IPS-20b (cell line): ENCODE data around the gene CD63.

Experiments
- H3K27ac ChIP-seq: one replicate; pipeline ENCODE4 v1.5.1; 2013; ENCODE audit warnings: low read length
- H3K27me3 ChIP-seq: 2 replicates; pipeline ENCODE4 v1.6.1; 2013; ENCODE audit warnings: mild to moderate bottlenecking, low read length, inconsistent platforms; ENCODE audit not compliant: insufficient read depth
- H3K36me3 ChIP-seq: 2 replicates; pipeline ENCODE4 v1.6.1; 2013; ENCODE audit warnings: low read depth, mild to moderate bottlenecking, inconsistent platforms, low read length, moderate library complexity; ENCODE audit not compliant: insufficient read depth
- H3K4me1 ChIP-seq: 2 replicates; pipeline ENCODE4 v1.6.1; 2013; ENCODE audit warnings: mild to moderate bottlenecking, control low read depth, inconsistent platforms, low read length, moderate library complexity; ENCODE audit not compliant: insufficient read depth
- H3K4me3 ChIP-seq: 2 replicates; pipeline ENCODE4 v1.5.1; 2013; ENCODE audit warnings: mild to moderate bottlenecking, low read length, inconsistent platforms
- H3K9ac ChIP-seq: 2 replicates; pipeline ENCODE4 v1.6.1; 2013; ENCODE audit warnings: low read depth, mild to moderate bottlenecking, inconsistent platforms, low read length, moderate library complexity
- H3K9me3 ChIP-seq: 2 replicates; pipeline ENCODE4 v1.6.1; 2013; ENCODE audit warnings: mild to moderate bottlenecking, low read depth, low read length, inconsistent platforms; ENCODE audit not compliant: insufficient read depth

CD63 gene

GRCh38 chr12:55726971-55727370 is 1.8 kb downstream of the CD63 start:
- Histone ChIP-seq H3K4me1 (peaks cover 6% of the 10 kb centered on the region; the same call in 1 of the 2 replicates), H3K4me3 (peak overlapping the region; percentile 83), H3K9me3 (no peaks in the 10 kb centered on the region), H3K27me3 (no peaks in the 10 kb centered on the region), H3K27ac (no peak overlapping the region), H3K9ac (peak overlapping the region; percentile 88; the same call in 1 of the 2 replicates), H3K36me3 (peaks cover 43% of the 10 kb centered on the region)

GRCh38 chr12:55725556-55725955 is 3.3 kb downstream of the CD63 start:
- H3K27ac ChIP-seq = no peak overlapping the region
- peaks cover 43% of the 10 kb centered on the region for H3K36me3 ChIP-seq

GRCh38 chr12:55724940-55725309 is 3.9 kb downstream of the CD63 start:
- Histone ChIP-seq H3K27me3 (no peaks in the 10 kb centered on the region), H3K36me3 (peaks cover 43% of the 10 kb centered on the region), H3K4me1 (peaks cover 6% of the 10 kb centered on the region; the same call in 1 of the 2 replicates), H3K9me3 (no peaks in the 10 kb centered on the region), H3K4me3 (no peak overlapping the region), H3K9ac (no peak overlapping the region), H3K27ac (no peak overlapping the region)

More at GRCh38 chr12:55725556-55725955, 3.3 kb downstream of the CD63 start:
- H3K4me3 ChIP-seq = no peak overlapping the region
- no peaks in the 10 kb centered on the region for H3K9me3 ChIP-seq
- H3K4me1 ChIP-seq = peaks cover 6% of the 10 kb centered on the region; the same call in 1 of the 2 replicates
- H3K9ac ChIP-seq = no peak overlapping the region
- H3K27me3 ChIP-seq = no peaks in the 10 kb centered on the region

GRCh38 chr12:55724226-55724939 is 4.4 kb downstream of the CD63 start:
- peaks cover 43% of the 10 kb centered on the region for H3K36me3 ChIP-seq
- no peak overlapping the region for H3K4me3 ChIP-seq
- no peaks in the 10 kb centered on the region for H3K27me3 ChIP-seq
- no peak overlapping the region for H3K9ac ChIP-seq
- no peaks in the 10 kb centered on the region for H3K9me3 ChIP-seq
- peaks cover 6% of the 10 kb centered on the region for H3K4me1 ChIP-seq
- no peak overlapping the region for H3K27ac ChIP-seq

- no peaks in the 10 kb centered on the region for H3K27me3 ChIP-seq
- H3K9me3 ChIP-seq = no peaks in the 10 kb centered on the region
- H3K27ac ChIP-seq = no peak overlapping the region
- H3K4me1 ChIP-seq = peaks cover 13% of the 10 kb centered on the region
- H3K9ac ChIP-seq = no peak overlapping the region
- peaks cover 43% of the 10 kb centered on the region for H3K36me3 ChIP-seq
- H3K4me3 ChIP-seq = no peak overlapping the region
Observed at GRCh38 chr12:55723516-55724225, 5.1 kb downstream of the CD63 start.

- H3K27ac ChIP-seq = no peak overlapping the region
- no peak overlapping the region for H3K9ac ChIP-seq
- H3K27me3 ChIP-seq = no peaks in the 10 kb centered on the region
- H3K4me3 ChIP-seq = no peak overlapping the region
- peaks cover 19% of the 10 kb centered on the region for H3K4me1 ChIP-seq
- H3K36me3 ChIP-seq = peaks cover 43% of the 10 kb centered on the region
- no peaks in the 10 kb centered on the region for H3K9me3 ChIP-seq
Observed at GRCh38 chr12:55722948-55723347, 5.9 kb downstream of the CD63 start.

- H3K9ac ChIP-seq = no peak overlapping the region
- H3K27ac ChIP-seq = no peak overlapping the region
- H3K36me3 ChIP-seq = peaks cover 40% of the 10 kb centered on the region
- no peak overlapping the region for H3K4me3 ChIP-seq
- H3K4me1 ChIP-seq = peaks cover 22% of the 10 kb centered on the region
- no peaks in the 10 kb centered on the region for H3K27me3 ChIP-seq
- no peaks in the 10 kb centered on the region for H3K9me3 ChIP-seq
Observed at GRCh38 chr12:55721601-55722213, 7.1 kb downstream of the CD63 start.

GRCh38 chr12:55720894-55721444 is 7.8 kb downstream of the CD63 start:
- no peak overlapping the region for H3K4me3 ChIP-seq
- H3K9me3 ChIP-seq = no peaks in the 10 kb centered on the region
- H3K4me1 ChIP-seq = peaks cover 22% of the 10 kb centered on the region
- H3K27ac ChIP-seq = no peak overlapping the region
- no peaks in the 10 kb centered on the region for H3K27me3 ChIP-seq
- no peak overlapping the region for H3K9ac ChIP-seq
- H3K36me3 ChIP-seq = peaks cover 33% of the 10 kb centered on the region

GRCh38 chr12:55720071-55720564 is 8.7 kb downstream of the CD63 start, which contains the start of gene RDH5:
Gene RDH5, plus strand, starts transcription at chr12:55720393. Its CDS starts 792 bp downstream, at chr12:55721185.
- no peaks in the 10 kb centered on the region for H3K9me3 ChIP-seq
- peaks cover 26% of the 10 kb centered on the region for H3K4me1 ChIP-seq
- H3K27ac ChIP-seq = no peak within 1 kb of the TSS
- peak within 1 kb of the TSS; percentile 97; the same call in 1 of the 2 replicates for H3K9ac ChIP-seq
- peaks cover 25% of the 10 kb centered on the region for H3K36me3 ChIP-seq
- H3K27me3 ChIP-seq = no peaks in the 10 kb centered on the region
- H3K4me3 ChIP-seq = no peak within 1 kb of the TSS

- Histone ChIP-seq H3K9me3 (no peaks in the 10 kb centered on the region), H3K27ac (no peak overlapping the region), H3K4me1 (peaks cover 27% of the 10 kb centered on the region), H3K9ac (peak overlapping the region; percentile 97; the same call in 1 of the 2 replicates), H3K36me3 (peaks cover 17% of the 10 kb centered on the region), H3K27me3 (no peaks in the 10 kb centered on the region), H3K4me3 (no peak overlapping the region)
Observed at GRCh38 chr12:55719371-55719770, 9.4 kb downstream of the CD63 start.

GRCh38 chr12:55718624-55719275 is 10.1 kb downstream of the CD63 start:
- H3K9ac ChIP-seq = peak overlapping the region; percentile 97; the same call in 1 of the 2 replicates
- peaks cover 11% of the 10 kb centered on the region for H3K36me3 ChIP-seq
- peak overlapping the region; percentile 90 for H3K27ac ChIP-seq
- H3K9me3 ChIP-seq = no peaks in the 10 kb centered on the region
- peaks cover 27% of the 10 kb centered on the region for H3K4me1 ChIP-seq
- no peaks in the 10 kb centered on the region for H3K27me3 ChIP-seq
- peak overlapping the region; percentile 97; the same call in 1 of the 2 replicates for H3K4me3 ChIP-seq
